Measurements from ENCODE around the gene TLR1.

The TLR1 gene

DNA sequence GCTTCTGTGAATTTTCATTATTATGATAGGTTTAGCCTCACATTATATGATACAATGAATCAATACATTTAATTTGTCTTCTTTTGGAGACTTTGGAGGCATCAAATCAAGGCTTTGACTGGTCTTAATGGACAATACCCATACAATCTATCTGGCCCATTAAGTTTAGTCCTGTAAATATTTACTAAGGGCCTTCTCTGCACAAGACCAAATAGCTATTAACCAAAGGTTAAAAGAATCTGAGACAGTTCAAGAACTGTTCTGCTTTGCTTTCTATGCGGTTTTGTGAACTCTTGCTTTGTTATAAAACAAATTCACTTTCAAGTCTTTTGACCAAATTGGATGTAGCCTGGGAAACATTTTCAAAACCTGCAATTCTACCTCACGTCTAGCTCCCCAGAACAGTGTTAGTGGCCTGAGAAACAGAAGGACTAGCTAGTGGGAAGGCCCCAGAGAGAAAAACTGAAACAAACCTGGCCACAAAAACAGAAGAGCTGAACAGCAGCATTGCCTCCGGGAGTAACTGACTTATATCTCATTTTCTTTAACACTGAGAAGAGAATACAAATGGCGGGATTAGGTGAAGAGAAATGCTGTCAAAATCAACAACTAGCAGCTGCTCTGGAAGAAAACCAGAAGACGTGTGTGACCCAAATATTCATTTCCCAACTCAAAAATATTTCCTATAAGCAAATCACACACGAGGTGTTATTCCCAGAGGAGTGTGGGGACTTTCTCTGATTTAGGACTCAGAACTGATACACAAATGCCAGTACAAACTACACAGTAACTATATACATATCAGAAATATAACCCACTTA lies 548 bp downstream of the TLR1 start:
- Histone ChIP-seq H3F3A (ENCODE audit: insufficient read depth, low read length) (no peaks in the 10 kb centered on the region), H3K4me1 (ENCODE audit: insufficient read depth, low read length, severe bottlenecking) (peaks cover 29% of the 10 kb centered on the region), H3K79me2 (ENCODE audit: insufficient read depth, low read length) (no peaks in the 10 kb centered on the region), H3K9me2 (ENCODE audit: low read depth, low read length) (no peaks in the 10 kb centered on the region), H3K9ac (ENCODE audit: low read length) (peak overlapping the region; percentile 83), H3K36me3 (ENCODE audit: insufficient read depth, low read length) (peaks cover 48% of the 10 kb centered on the region), H3K27ac (ENCODE audit: low read depth, low read length, poor library complexity, severe bottlenecking) (peak overlapping the region; percentile 95), H3K4me2 (ENCODE audit: low read length) (peak overlapping the region; percentile 81), H2AFZ (ENCODE audit: low read length) (no peak overlapping the region), H4K20me1 (ENCODE audit: insufficient read depth, low read length) (no peaks in the 10 kb centered on the region), H3K4me3 (ENCODE audit: low read depth, low read length, poor library complexity, severe bottlenecking) (peak overlapping the region; percentile 61), H3K9me3 (ENCODE audit: low read length) (peaks cover 27% of the 10 kb centered on the region), H3K27me3 (ENCODE audit: insufficient read depth, low read length) (no peaks in the 10 kb centered on the region)
- TF ChIP-seq, protein P1, sequence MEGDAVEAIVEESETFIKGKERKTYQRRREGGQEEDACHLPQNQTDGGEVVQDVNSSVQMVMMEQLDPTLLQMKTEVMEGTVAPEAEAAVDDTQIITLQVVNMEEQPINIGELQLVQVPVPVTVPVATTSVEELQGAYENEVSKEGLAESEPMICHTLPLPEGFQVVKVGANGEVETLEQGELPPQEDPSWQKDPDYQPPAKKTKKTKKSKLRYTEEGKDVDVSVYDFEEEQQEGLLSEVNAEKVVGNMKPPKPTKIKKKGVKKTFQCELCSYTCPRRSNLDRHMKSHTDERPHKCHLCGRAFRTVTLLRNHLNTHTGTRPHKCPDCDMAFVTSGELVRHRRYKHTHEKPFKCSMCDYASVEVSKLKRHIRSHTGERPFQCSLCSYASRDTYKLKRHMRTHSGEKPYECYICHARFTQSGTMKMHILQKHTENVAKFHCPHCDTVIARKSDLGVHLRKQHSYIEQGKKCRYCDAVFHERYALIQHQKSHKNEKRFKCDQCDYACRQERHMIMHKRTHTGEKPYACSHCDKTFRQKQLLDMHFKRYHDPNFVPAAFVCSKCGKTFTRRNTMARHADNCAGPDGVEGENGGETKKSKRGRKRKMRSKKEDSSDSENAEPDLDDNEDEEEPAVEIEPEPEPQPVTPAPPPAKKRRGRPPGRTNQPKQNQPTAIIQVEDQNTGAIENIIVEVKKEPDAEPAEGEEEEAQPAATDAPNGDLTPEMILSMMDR (IDR thresholded peaks at IDR 0.05; ENCODE audit: low read length) = no peak
- TF ChIP-seq EZH2 (IDR thresholded peaks at IDR 0.05; ENCODE audit: borderline replicate concordance, low read length) = no peak

DNA sequence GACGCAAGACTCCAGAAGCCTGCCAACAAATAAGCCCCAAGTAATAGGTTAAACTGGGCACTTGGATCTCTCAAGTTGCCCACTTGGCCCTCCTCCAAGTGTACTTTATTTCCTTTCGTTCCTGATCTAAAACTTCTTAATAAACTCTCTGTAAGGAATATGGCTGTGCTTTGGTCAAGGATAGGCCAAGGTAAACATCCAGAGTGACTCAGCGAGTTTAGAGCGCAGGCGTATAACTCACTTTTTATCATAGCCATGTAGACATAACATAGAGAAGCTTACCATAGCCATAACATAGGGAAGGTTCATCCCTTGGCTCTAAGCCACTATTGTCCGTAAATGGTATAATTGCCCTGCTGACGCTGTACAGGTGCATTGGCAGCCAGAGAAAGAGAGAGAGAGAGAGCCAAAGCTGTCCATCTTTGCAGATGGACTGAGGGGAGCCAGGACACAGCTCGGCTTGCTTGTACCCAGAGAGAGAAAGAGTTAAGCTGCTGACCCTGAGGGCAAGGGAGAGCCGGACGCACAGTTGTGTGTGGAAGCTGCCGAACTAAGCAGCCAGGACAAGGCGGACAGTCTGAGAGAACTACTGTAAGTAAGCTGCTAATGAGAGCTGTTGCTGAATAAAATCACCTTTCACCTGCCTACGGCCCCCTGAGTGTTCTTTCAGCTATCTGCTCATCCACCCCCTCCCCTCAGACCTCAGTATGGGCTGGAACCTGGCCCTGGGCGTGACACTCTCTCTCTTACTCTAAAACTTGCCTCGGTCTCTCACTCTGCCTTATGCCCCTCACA lies 1.8 kb downstream of the TLR1 start:
- no peak overlapping the region for H3K4me2 ChIP-seq (ENCODE audit: low read length)

DNA sequence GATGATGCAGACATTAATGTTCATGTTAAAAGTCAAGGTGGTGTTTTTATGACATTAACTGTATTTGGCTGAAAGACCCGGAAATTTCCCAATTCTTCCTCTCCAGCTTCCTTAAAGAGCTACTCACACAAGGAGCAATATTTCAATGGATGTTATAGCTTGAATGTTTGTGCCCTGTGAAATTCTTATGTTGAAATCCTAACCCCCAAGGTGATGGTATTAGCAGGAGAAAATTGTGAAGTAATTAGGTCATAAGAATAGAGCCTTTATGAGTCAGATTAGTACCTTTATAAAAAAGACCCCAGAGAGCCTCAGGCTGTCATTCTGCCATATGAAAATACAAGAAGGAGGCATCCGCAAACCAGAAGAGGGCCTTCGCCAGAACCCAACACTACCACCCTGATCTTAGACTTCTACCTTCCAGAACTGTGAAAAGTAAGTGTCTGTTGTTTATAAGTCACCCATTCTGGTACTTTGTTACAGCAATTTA lies 3.6 kb downstream of the TLR1 start:
- Histone ChIP-seq H3K4me1 (ENCODE audit: insufficient read depth, low read length, severe bottlenecking) (peaks cover 26% of the 10 kb centered on the region), H3K27ac (ENCODE audit: low read depth, low read length, poor library complexity, severe bottlenecking) (no peak overlapping the region), H4K20me1 (ENCODE audit: insufficient read depth, low read length) (no peaks in the 10 kb centered on the region), H3K27me3 (ENCODE audit: insufficient read depth, low read length) (no peaks in the 10 kb centered on the region), H3K79me2 (ENCODE audit: insufficient read depth, low read length) (no peaks in the 10 kb centered on the region), H3K9ac (ENCODE audit: low read length) (no peak overlapping the region), H3F3A (ENCODE audit: insufficient read depth, low read length) (no peaks in the 10 kb centered on the region), H3K9me2 (ENCODE audit: low read depth, low read length) (no peaks in the 10 kb centered on the region), H3K9me3 (ENCODE audit: low read length) (peaks cover 40% of the 10 kb centered on the region), H3K4me2 (ENCODE audit: low read length) (no peak overlapping the region), H2AFZ (ENCODE audit: low read length) (no peak overlapping the region), H3K4me3 (ENCODE audit: low read depth, low read length, poor library complexity, severe bottlenecking) (no peak overlapping the region), H3K36me3 (ENCODE audit: insufficient read depth, low read length) (peaks cover 79% of the 10 kb centered on the region)
- TF ChIP-seq EZH2 (IDR thresholded peaks at IDR 0.05; ENCODE audit: borderline replicate concordance, low read length) = no peak
- TF ChIP-seq, protein P1 (IDR thresholded peaks at IDR 0.05; ENCODE audit: low read length) = no peak

More for the DNA sequence above, 1.8 kb downstream of the TLR1 start:
- Histone ChIP-seq H3K9me2 (ENCODE audit: low read depth, low read length) (no peaks in the 10 kb centered on the region), H2AFZ (ENCODE audit: low read length) (no peak overlapping the region), H3K27ac (ENCODE audit: low read depth, low read length, poor library complexity, severe bottlenecking) (no peak overlapping the region), H3K4me1 (ENCODE audit: insufficient read depth, low read length, severe bottlenecking) (peaks cover 29% of the 10 kb centered on the region), H3K79me2 (ENCODE audit: insufficient read depth, low read length) (no peaks in the 10 kb centered on the region), H3F3A (ENCODE audit: insufficient read depth, low read length) (no peaks in the 10 kb centered on the region), H4K20me1 (ENCODE audit: insufficient read depth, low read length) (no peaks in the 10 kb centered on the region), H3K36me3 (ENCODE audit: insufficient read depth, low read length) (peaks cover 61% of the 10 kb centered on the region), H3K9me3 (ENCODE audit: low read length) (peaks cover 34% of the 10 kb centered on the region), H3K4me3 (ENCODE audit: low read depth, low read length, poor library complexity, severe bottlenecking) (peak overlapping the region; percentile 61), H3K9ac (ENCODE audit: low read length) (no peak overlapping the region), H3K27me3 (ENCODE audit: insufficient read depth, low read length) (no peaks in the 10 kb centered on the region)
- TF ChIP-seq, protein P1 (IDR thresholded peaks at IDR 0.05; ENCODE audit: low read length) = no peak
- no peak for TF ChIP-seq EZH2 (IDR thresholded peaks at IDR 0.05; ENCODE audit: borderline replicate concordance, low read length)

Data from OCI-LY1 (cell line).